CD4-positive, alpha-beta T cell treated with Interleukin-21 for 1 hour (primary cell): ENCODE measurements around the gene MS4A1.
"Not testable (repeated sequence)": the region's sequence is repeated elsewhere in the genome, so short reads cannot be mapped to it uniquely, and the experiment has no call there.

ENCODE experiments used
- DNase-seq: peaks from one replicate; pipeline ENCODE4 v3.0.0-alpha.2; 2020

The MS4A1 gene

DNA sequence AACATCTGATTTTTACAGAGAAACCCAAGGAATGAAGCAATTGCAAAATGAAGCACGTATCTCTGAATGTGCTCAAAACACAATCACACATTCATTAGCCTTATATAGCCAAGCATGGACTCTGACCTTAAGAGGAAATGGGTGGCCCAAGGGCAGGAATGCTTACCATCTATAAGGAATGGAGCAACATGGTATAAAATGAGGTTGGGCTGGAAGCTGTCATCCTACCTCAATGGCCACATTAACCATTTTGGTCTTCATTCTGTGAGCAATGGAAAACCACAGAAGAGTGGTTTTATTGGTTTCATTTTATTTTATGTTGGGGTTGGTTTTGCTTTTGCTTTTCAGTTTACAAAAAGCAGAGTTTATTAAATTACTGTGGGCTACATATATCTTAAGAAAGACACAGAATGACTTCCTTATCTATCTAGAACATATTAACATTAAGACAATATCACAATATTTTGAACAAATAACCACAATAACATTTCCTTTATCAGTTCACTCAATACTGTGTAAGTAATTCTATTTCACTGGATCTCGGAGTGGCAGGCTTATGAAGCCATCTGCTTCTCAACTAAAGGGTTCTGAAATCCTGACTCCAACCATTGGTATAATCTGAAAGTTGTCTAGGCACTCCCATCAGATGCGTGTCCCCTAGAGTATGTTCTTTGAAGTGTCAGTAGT lies 48.7 kb downstream of the MS4A1 start:
- DNase-seq, result peak; percentile 6

DNA sequence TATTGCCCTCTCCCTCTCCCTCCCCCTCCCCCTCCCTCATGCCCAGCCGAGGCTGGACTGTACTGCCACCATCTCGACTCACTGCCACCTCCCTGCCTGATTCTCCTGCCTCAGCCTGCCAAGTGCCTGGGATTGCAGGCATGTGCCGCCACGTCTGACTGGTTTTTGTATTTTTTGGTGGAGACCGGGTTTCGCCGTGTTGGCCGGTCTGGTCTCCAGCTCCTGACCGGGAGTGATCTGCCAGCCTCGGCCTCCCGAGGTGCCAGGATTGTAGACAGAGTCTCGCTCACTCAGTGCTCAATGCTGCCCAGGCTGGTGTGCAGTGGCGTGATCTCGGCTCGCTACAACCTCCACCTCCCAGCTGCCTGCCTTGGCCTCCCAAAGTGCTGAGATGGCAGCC lies 54.0 kb downstream of the MS4A1 start:
- DNase-seq, result not testable (repeated sequence)

DNA sequence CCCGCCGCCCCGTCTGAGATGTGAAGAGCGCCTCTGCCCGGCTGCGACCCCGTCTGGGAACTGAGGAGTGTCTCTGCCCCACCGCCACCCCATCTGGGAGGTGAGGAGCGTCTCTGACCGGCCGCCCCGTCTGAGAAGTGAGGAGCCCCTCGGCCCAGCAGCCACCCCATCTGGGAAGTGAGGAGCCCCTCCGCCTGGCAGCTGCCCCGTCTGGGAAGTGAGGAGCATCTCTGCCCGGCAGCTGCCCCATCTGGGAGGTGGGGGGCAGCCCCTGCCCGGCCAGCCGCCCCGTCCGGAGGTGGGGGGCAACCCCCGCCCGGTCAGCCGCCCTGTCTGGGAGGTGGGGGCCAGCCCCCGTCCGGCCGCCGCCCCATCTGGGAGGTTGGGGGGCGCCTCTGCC lies 54.6 kb downstream of the MS4A1 start:
- DNase-seq, result not testable (repeated sequence)

DNA sequence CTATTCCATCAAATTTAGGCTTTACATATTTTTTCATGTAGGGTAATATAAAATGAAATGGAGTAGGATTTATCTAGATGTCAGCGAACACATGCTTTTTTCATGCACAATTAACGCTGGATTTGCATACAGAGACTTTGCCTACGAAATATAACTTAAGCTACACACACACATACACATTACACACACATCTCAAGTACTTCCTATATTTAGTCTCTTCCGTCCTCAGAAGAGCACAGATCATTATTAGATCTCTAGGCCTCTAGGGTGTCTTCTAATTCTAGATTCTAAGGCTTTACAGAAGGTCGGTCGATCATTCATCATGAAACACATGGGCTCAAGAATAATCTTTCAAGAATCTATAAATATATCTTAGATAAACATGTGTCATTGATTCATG lies 55.7 kb downstream of the MS4A1 start:
- no peak for DNase-seq

DNA sequence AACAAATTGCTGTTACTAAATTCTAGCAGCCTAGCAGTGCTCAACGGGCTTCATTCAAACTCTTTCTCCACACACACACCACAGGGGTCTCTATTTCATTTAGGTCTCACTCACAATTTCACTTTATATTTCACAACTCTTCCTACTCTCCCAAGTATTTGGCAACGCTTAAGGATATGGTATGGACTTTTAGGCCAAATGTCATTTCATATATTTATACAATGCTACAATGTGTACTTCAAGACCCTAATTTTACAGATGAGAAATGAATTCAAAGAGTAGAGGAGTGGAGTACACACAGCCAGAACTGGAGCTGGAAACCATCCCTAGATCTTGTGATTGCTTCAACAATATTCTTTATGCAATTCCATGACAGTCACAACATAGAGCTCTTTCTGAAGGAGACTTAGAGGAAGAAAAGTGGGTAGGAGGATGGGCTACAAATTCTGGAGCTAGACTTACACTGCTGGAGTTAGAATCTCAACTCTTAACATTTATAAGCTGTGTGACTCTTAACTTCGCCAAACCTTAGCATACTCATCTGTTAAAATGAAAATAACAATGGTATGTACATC lies 57.1 kb downstream of the MS4A1 start:
- DNase-seq, result no peak

DNA sequence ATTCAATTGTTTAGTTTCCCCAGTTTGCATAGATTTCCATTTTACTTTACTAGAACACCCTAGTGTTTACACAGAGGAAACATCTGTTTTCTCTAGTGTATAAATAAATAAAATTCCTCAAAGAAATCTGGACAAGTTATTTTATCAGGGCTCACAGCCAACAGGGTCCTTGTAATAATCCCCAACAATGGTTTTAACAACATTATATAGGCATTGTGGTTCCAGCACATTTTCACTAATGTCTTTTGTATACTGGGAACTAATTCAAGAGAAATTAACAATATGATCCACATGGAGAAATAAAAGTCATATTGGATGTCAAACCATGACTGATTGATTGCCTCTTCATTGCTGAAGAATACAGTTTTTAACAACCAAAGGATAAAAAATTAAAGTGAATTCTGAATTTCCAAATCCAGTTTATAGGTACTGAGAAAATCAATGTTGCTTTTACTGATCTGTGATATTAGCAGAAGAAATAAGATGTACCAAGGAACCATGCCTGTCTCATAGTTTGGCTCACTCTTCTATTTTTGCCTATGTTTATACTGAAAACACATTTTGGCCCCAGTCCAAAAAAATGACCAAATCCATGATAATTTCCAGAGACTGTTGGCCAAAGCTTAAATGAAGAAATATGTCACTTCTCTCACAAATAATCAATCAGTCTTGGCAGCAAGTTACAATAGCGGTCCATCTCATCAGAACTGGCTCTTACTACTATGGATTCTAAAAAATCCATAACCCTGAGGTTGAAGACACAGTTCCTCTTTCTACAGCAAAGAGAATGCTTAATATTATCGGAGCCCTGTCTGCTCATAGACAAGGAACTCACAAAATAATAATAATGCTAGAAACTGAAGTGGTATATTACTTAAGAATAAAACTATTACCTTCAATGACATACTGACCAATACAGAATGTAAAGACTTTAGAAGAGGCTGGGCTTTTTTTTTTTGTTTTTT lies 58.1 kb downstream of the MS4A1 start:
- no peak for DNase-seq

DNA sequence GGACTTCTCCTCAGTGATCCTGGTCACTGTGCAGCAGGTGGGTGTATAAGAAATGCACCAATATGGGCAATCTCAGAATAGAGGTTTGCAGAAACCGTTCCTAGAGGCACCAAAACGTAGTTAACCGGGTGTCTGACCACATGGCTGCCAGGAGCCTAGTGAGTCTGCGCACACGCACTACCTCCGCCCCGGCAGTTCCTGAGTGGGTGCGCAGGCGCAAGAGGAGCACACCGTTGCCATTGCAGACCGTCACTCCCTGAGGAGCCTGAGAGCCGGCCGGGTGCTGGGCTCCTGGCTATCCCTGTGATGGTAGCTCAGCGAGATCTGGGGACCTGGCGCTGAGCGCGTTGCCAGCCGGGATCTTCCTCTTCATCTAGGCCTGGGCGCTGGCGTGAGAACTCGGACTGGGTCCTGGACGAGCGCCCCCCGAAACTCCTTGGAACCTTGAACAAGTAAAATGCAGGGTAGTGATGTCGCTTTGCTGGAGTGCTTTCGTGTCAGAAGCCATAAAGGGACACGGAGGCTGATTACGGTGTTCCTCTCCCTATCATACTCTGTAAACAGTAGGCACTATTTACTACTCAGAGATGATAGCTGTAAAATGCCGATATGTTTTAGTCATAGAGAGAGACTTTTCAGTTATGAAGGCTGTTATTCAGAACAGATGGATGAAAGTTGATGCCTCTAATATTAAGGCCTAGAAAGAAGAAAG lies 59.7 kb downstream of the MS4A1 start, which contains the start of gene MS4A13:
TSS of gene MS4A13 (plus strand) at position 249 of the 712 bp plus-strand sequence. CDS start 2,692 bp downstream, outside the sequence.
- DNase-seq, result no peak
